Liver (tissue), 9 donors: ENCODE results near the gene COMMD1. TPM values are rescaled to one million over a fixed set of nuclear protein-coding genes. Genes with fewer than 3 reads are reported as not detected.

ENCODE experiments used
- DNase-seq: peaks from one replicate; pipeline ENCODE4 v3.0.0-alpha.2; 2017; ENCODE audit warnings: low spot score
- H3K27ac ChIP-seq, 2 donors: one replicate each; pipeline ENCODE4 v1.7.0; 2013; ENCODE audit warnings: inconsistent platforms in 2 of 2, low read length in 2 of 2, control low read depth in 1 of 2, low read depth in 1 of 2, mild to moderate bottlenecking in 1 of 2
- H3K27me3 ChIP-seq, 4 donors: one replicate each; pipeline versions ENCODE4 v1.6.1 to v1.7.0; 2013; ENCODE audit warnings: low read length in 3 of 4, inconsistent platforms in 1 of 4, mild to moderate bottlenecking in 1 of 4, moderate library complexity in 1 of 4; ENCODE audit not compliant: control insufficient read depth in 4 of 4, insufficient read depth in 4 of 4
- H3K36me3 ChIP-seq, 4 donors: one replicate each; pipeline versions ENCODE4 v1.6.1 to v1.7.0; 2013; ENCODE audit warnings: low read length in 3 of 4, mild to moderate bottlenecking in 3 of 4, low read depth in 1 of 4, moderate library complexity in 1 of 4; ENCODE audit not compliant: control insufficient read depth in 4 of 4, insufficient read depth in 3 of 4
- H3K4me1 ChIP-seq, 4 donors: one replicate each; pipeline versions ENCODE4 v1.6.1 to v1.7.0; 2013; ENCODE audit warnings: low read length in 3 of 4, mild to moderate bottlenecking in 3 of 4, moderate library complexity in 1 of 4; ENCODE audit not compliant: control insufficient read depth in 4 of 4, insufficient read depth in 4 of 4
- H3K4me3 ChIP-seq, 3 donors: one replicate each; pipeline versions ENCODE4 v1.6.1 to v1.7.0; 2013; ENCODE audit warnings: low read length in 3 of 3, control low read depth in 1 of 3, low read depth in 1 of 3, mild to moderate bottlenecking in 1 of 3
- H3K9ac ChIP-seq, 2 donors: one replicate each; pipeline ENCODE4 v1.7.0; 2013; ENCODE audit warnings: low read length in 2 of 2, mild to moderate bottlenecking in 2 of 2, moderate library complexity in 2 of 2, control low read depth in 1 of 2, low read depth in 1 of 2
- H3K9me3 ChIP-seq, 4 donors: one replicate each; pipeline versions ENCODE4 v1.6.1 to v1.7.0; 2013; ENCODE audit warnings: low read length in 3 of 4; ENCODE audit not compliant: control insufficient read depth in 4 of 4
- CTCF ChIP-seq: fragments of 150-350 bp; IDR thresholded peaks from 2 replicates; pipeline ENCODE4 v1.5.1; 2017; ENCODE audit warnings: improper control_type of control experiment, low read depth, low read length; ENCODE audit not compliant: missing input control
- EGR1 ChIP-seq, 2 donors: IDR thresholded peaks; 2 replicates each; pipeline ENCODE4 v1.6.1; 2016 to 2018; ENCODE audit warnings: antibody characterized with exemption in 2 of 2, low read depth in 2 of 2
- FOXA1 ChIP-seq: IDR thresholded peaks from 2 replicates; pipeline ENCODE4 v1.6.1; 2016; ENCODE audit warnings: antibody characterized with exemption
- FOXA2 ChIP-seq: IDR thresholded peaks from 2 replicates; pipeline ENCODE4 v1.6.1; 2016; ENCODE audit warnings: antibody characterized with exemption
- GABPA ChIP-seq, 2 donors: IDR thresholded peaks in 1 of 2; conservative IDR thresholded peaks in 1 of 2; 2 replicates each; pipeline ENCODE4 v1.6.1; 2016; ENCODE audit warnings: antibody characterized with exemption in 2 of 2, mild to moderate bottlenecking in 1 of 2, moderate library complexity in 1 of 2
- HNF4G ChIP-seq: IDR thresholded peaks from 2 replicates; pipeline ENCODE4 v1.6.1; 2016; ENCODE audit warnings: antibody characterized with exemption
- JUND ChIP-seq, 2 donors: IDR thresholded peaks; 2 replicates each; pipeline ENCODE4 v1.6.1; 2016; ENCODE audit warnings: antibody characterized with exemption in 2 of 2
- MAX ChIP-seq: IDR thresholded peaks from 2 replicates; pipeline ENCODE4 v1.6.1; 2016; ENCODE audit warnings: antibody characterized with exemption
- NR2F2 ChIP-seq: IDR thresholded peaks from 2 replicates; pipeline ENCODE4 v1.6.1; 2016; ENCODE audit warnings: antibody characterized with exemption
- RAD21 ChIP-seq, 2 donors: IDR thresholded peaks; 2 replicates each; pipeline ENCODE4 v1.6.1; 2016; ENCODE audit warnings: antibody characterized with exemption in 2 of 2, mild to moderate bottlenecking in 2 of 2
- REST ChIP-seq: IDR thresholded peaks from 2 replicates; pipeline ENCODE4 v1.6.1; 2016; ENCODE audit warnings: antibody characterized with exemption, mild to moderate bottlenecking
- RXRA ChIP-seq, 2 donors: IDR thresholded peaks; 2 replicates each; pipeline ENCODE4 v1.6.1; 2017 to 2018; ENCODE audit warnings: antibody characterized with exemption in 2 of 2, mild to moderate bottlenecking in 1 of 2
- SP1 ChIP-seq: IDR thresholded peaks from 2 replicates; pipeline ENCODE4 v1.6.1; 2018; ENCODE audit warnings: antibody characterized with exemption, mild to moderate bottlenecking
- TAF1 ChIP-seq: conservative IDR thresholded peaks from 2 replicates; pipeline ENCODE4 v1.6.1; 2016; ENCODE audit warnings: antibody characterized with exemption, mild to moderate bottlenecking
- ZBTB33 ChIP-seq: IDR thresholded peaks from 2 replicates; pipeline ENCODE4 v1.6.1; 2016; ENCODE audit warnings: antibody characterized with exemption
- WGBS: extraction: QIAGEN DNeasy Blood & Tissue Kit; methylation state at CpG from one replicate; pipeline ENCODE4 v1.1.7; 2013; 5-methylcytosine and 5-hydroxymethylcytosine counted together
- polyA plus RNA-seq, 2 donors: library from polyadenylated mRNA; stranded (reverse) in 1 of 2; unstranded in 1 of 2; fragments of 200-250 nt in 1 of 2; fragments of >200 nt in 1 of 2; fragmentation: Nextera tagmentation in 1 of 2; extraction: Ambion mirVana in 1 of 2; gene quantifications; one replicate each; pipeline versions ENCODE4 v1.2.1 to v1.2.3, GENCODE V29; 2013 to 2015
- total RNA-seq, 2 donors: library from RNA; depleted of rRNA; stranded (reverse); fragments of >200 nt; gene quantifications; one replicate each; pipeline ENCODE4 v1.2.3, GENCODE V29; 2014
- donor health status: healthy.
- donor health status: healthy.
- donor health status: healthy.
- donor health status: healthy.
- donor health status: healthy.

The COMMD1 gene
- total and polyA plus RNA-seq, 4 donors = 17.4 to 47.9 (median 20.7) TPM

- H3K36me3 ChIP-seq = no peaks in the 10 kb centered on the region
- H3K27me3 ChIP-seq = no peaks in the 10 kb centered on the region
- no peak for DNase-seq
- peaks cover 0 to 6% (median 0%) of the 10 kb centered on the region in 4 donors for H3K9me3 ChIP-seq
- TF ChIP-seq FOXA1 (no peak), RXRA (IDR thresholded peaks at IDR 0.05) (no peak), FOXA2 (no peak), CTCF (no peak), EGR1 (IDR thresholded peaks at IDR 0.05; ENCODE audit: low read depth in 2 of 2) (no peak), ZBTB33 (no peak), REST (no peak), TAF1 (no peak), HNF4G (no peak), MAX (no peak)
- no peak overlapping the region for H3K27ac ChIP-seq
- peaks cover 0 to 3% (median 0%) of the 10 kb centered on the region in 4 donors for H3K4me1 ChIP-seq
- no peak overlapping the region for H3K4me3 ChIP-seq
- H3K9ac ChIP-seq = no peak overlapping the region
- 92% methylated on average over 6 of the region's 6 CpGs for WGBS
Measured at GRCh38 chr2:62156861-62157496, 251.5 kb downstream of the COMMD1 start.

GRCh38 chr2:62158444-62159121 lies 253.1 kb downstream of the COMMD1 start:
- H3K27ac ChIP-seq = no peak overlapping the region
- TF ChIP-seq RAD21 (IDR thresholded peaks at IDR 0.05) (no peak), NR2F2 (no peak), RXRA (IDR thresholded peaks at IDR 0.05) (no peak), JUND (IDR thresholded peaks at IDR 0.05) (no peak), GABPA (IDR thresholded peaks at IDR 0.05 in 1 of 2, conservative IDR thresholded peaks at IDR 0.05 in 1 of 2) (no peak), SP1 (no peak), TAF1 (no peak), MAX (no peak), HNF4G (no peak), REST (no peak), EGR1 (IDR thresholded peaks at IDR 0.05; ENCODE audit: low read depth in 2 of 2) (no peak), CTCF (no peak)

More at GRCh38 chr2:62158444-62159121, 253.1 kb downstream of the COMMD1 start:
- H3K27me3 ChIP-seq = no peaks in the 10 kb centered on the region
- H3K9me3 ChIP-seq = peaks cover 0 to 6% (median 0%) of the 10 kb centered on the region in 4 donors
- no peak for DNase-seq
- peaks cover 0 to 3% (median 0%) of the 10 kb centered on the region in 4 donors for H3K4me1 ChIP-seq
- H3K9ac ChIP-seq = no peak overlapping the region
- H3K4me3 ChIP-seq = no peak overlapping the region
- 93% methylated on average over 9 of the region's 9 CpGs for WGBS
- H3K36me3 ChIP-seq = no peaks in the 10 kb centered on the region
